Measurements from ENCODE around the gene TRIM17.

DNA sequence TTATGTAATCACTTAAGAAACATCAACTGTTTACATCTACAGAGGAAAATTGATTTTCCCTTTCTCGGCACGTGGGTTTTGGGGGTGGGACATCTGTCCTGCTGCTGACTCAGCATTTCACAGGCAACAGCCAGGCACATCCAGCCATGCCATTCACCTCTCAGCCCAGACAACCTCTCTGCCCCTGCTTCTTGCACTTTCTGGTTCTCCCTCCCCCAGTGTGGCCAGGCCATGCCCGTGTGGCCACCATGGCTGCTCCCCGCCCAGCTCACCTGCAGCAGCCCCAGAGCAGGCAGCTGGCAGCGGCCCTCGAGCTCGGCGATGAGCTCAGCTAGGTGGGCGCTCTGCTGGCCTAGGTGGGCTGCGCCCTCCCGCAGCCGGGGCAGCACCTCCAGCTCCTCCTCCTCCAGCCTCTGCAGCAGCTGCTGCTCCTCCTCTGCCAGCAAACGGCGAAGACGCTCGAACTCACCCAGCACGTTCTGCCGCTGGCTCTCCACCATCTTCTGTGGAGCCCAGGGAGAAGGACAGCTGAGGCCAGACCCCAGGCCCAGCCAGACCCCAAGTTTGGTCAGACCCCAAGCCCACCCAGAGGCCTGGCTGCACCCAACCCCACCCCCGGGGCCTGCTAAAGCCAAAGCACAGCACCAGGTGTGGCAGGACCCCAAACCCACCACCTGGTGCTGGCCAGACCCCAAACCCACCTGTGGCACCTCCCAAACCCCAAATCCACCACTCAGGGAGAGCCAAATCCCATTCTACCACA is 15.8 kb downstream of the TRIM17 start:
- TF ChIP-seq, protein P1, sequence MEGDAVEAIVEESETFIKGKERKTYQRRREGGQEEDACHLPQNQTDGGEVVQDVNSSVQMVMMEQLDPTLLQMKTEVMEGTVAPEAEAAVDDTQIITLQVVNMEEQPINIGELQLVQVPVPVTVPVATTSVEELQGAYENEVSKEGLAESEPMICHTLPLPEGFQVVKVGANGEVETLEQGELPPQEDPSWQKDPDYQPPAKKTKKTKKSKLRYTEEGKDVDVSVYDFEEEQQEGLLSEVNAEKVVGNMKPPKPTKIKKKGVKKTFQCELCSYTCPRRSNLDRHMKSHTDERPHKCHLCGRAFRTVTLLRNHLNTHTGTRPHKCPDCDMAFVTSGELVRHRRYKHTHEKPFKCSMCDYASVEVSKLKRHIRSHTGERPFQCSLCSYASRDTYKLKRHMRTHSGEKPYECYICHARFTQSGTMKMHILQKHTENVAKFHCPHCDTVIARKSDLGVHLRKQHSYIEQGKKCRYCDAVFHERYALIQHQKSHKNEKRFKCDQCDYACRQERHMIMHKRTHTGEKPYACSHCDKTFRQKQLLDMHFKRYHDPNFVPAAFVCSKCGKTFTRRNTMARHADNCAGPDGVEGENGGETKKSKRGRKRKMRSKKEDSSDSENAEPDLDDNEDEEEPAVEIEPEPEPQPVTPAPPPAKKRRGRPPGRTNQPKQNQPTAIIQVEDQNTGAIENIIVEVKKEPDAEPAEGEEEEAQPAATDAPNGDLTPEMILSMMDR (IDR thresholded peaks at IDR 0.05; ENCODE audit: low read depth, low read length, poor library complexity, severe bottlenecking) = no peak
- TF ChIP-seq EZH2phosphoT487 (IDR thresholded peaks at IDR 0.05; ENCODE audit: borderline replicate concordance, low read length) = no peak

All from DOHH2 (cell line).